ENCODE measurements around the gene COL21A1.

COL21A1 gene

GRCh38 chr6:56145616-56146015, 101.8 kb downstream of the COL21A1 start:
- no peak for TF ChIP-seq CTCF (IDR thresholded peaks at IDR 0.05; ENCODE audit: insufficient read depth, low read length, poor library complexity, severe bottlenecking)
- no peak for DNase-seq (ENCODE audit: extremely low read depth, insufficient read length)
- no peak overlapping the region for H3K4me3 ChIP-seq (replicated peaks; ENCODE audit: low read depth, low read length)
- no peaks in the 10 kb centered on the region for H3K36me3 ChIP-seq (ENCODE audit: control insufficient read depth, insufficient read depth, low read length)
- no peaks in the 10 kb centered on the region for H3K27me3 ChIP-seq (replicated peaks; ENCODE audit: control insufficient read depth, insufficient read depth, low read length)

GRCh38 chr6:56144538-56145324, 102.6 kb downstream of the COL21A1 start:
- no peak for DNase-seq (ENCODE audit: extremely low read depth, insufficient read length)
- H3K36me3 ChIP-seq (ENCODE audit: control insufficient read depth, insufficient read depth, low read length): no peaks in the 10 kb centered on the region

GRCh38 chr6:56143796-56144195, 103.6 kb downstream of the COL21A1 start:
- Histone ChIP-seq H3K36me3 (ENCODE audit: control insufficient read depth, insufficient read depth, low read length) (no peaks in the 10 kb centered on the region), H3K27me3 (replicated peaks; ENCODE audit: control insufficient read depth, insufficient read depth, low read length) (no peaks in the 10 kb centered on the region), H3K4me3 (replicated peaks; ENCODE audit: low read depth, low read length) (no peak overlapping the region)
- no peak for TF ChIP-seq CTCF (IDR thresholded peaks at IDR 0.05; ENCODE audit: insufficient read depth, low read length, poor library complexity, severe bottlenecking)
- no peak for DNase-seq (ENCODE audit: extremely low read depth, insufficient read length)

More at GRCh38 chr6:56144538-56145324, 102.6 kb downstream of the COL21A1 start:
- Histone ChIP-seq H3K27me3 (replicated peaks; ENCODE audit: control insufficient read depth, insufficient read depth, low read length) (no peaks in the 10 kb centered on the region), H3K4me3 (replicated peaks; ENCODE audit: low read depth, low read length) (no peak overlapping the region)
- no peak for TF ChIP-seq CTCF (IDR thresholded peaks at IDR 0.05; ENCODE audit: insufficient read depth, low read length, poor library complexity, severe bottlenecking)

- H3K36me3 ChIP-seq (ENCODE audit: control insufficient read depth, insufficient read depth, low read length): no peaks in the 10 kb centered on the region
- no peak for TF ChIP-seq CTCF (IDR thresholded peaks at IDR 0.05; ENCODE audit: insufficient read depth, low read length, poor library complexity, severe bottlenecking)
- H3K27me3 ChIP-seq (replicated peaks; ENCODE audit: control insufficient read depth, insufficient read depth, low read length): no peaks in the 10 kb centered on the region
- no peak overlapping the region for H3K4me3 ChIP-seq (replicated peaks; ENCODE audit: low read depth, low read length)
- no peak for DNase-seq (ENCODE audit: extremely low read depth, insufficient read length)
Measured at GRCh38 chr6:56140090-56140489, 107.3 kb downstream of the COL21A1 start.

- no peak overlapping the region for H3K4me3 ChIP-seq (replicated peaks; ENCODE audit: low read depth, low read length)
- H3K36me3 ChIP-seq (ENCODE audit: control insufficient read depth, insufficient read depth, low read length): no peaks in the 10 kb centered on the region
- no peaks in the 10 kb centered on the region for H3K27me3 ChIP-seq (replicated peaks; ENCODE audit: control insufficient read depth, insufficient read depth, low read length)
- TF ChIP-seq CTCF (IDR thresholded peaks at IDR 0.05; ENCODE audit: insufficient read depth, low read length, poor library complexity, severe bottlenecking): no peak
- DNase-seq (ENCODE audit: extremely low read depth, insufficient read length): no peak
Measured at GRCh38 chr6:56115715-56116114, 131.7 kb downstream of the COL21A1 start.

Data from GM06990 (cell line).